Measurements from ENCODE around the gene UBR4. TPM values are rescaled to one million over a fixed set of nuclear protein-coding genes. Genes with fewer than 3 reads are reported as not detected.

UBR4 gene
- total and polyA plus RNA-seq, 12 donors, result 82.3 to 278 (median 119) TPM

DNA sequence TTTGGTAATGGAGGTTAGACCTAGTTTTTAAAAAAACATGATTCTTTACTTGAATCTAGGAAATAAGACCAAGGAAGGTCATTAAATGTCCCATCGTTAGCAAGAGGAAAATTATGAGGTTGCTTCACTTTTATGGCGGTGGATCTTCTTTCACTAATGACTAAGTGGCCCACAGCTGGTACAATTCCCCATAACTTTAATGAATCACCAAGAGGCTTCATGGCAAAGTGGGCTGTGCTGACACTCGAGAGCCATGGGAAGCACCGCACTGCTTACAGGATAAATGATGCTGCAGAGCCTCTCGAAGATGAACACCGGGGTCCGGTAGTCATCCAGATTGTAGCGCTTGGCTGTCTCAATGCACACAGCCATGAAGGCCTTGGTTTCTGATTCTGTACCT lies 108.8 kb downstream of the UBR4 start:
- Histone ChIP-seq H3K36me3 (replicated peaks in 1 of 2) (peaks cover 0 to 99% of the 10 kb centered on the region in 2 donors), H3K27me3 (no peaks in the 10 kb centered on the region), H3K4me1 (replicated peaks in 1 of 2) (no peaks in the 10 kb centered on the region), H3K9me3 (replicated peaks in 1 of 3) (no peaks in the 10 kb centered on the region), H3K4me3 (no peak overlapping the region), H3K27ac (no peak overlapping the region)
- DNase-seq, result no peak
- WGBS, 4 donors, result 84 to 91% (median 88%) methylated on average over 8 of the region's 8 CpGs
- TF ChIP-seq POLR2A (IDR thresholded peaks at IDR 0.05), result no peak
- TF ChIP-seq, protein P1, sequence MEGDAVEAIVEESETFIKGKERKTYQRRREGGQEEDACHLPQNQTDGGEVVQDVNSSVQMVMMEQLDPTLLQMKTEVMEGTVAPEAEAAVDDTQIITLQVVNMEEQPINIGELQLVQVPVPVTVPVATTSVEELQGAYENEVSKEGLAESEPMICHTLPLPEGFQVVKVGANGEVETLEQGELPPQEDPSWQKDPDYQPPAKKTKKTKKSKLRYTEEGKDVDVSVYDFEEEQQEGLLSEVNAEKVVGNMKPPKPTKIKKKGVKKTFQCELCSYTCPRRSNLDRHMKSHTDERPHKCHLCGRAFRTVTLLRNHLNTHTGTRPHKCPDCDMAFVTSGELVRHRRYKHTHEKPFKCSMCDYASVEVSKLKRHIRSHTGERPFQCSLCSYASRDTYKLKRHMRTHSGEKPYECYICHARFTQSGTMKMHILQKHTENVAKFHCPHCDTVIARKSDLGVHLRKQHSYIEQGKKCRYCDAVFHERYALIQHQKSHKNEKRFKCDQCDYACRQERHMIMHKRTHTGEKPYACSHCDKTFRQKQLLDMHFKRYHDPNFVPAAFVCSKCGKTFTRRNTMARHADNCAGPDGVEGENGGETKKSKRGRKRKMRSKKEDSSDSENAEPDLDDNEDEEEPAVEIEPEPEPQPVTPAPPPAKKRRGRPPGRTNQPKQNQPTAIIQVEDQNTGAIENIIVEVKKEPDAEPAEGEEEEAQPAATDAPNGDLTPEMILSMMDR (IDR thresholded peaks at IDR 0.05), result no peak
- intact Hi-C loops (cut with DNase I), result no loop called here

- Histone ChIP-seq H3K27me3 (no peaks in the 10 kb centered on the region), H3K4me1 (replicated peaks in 1 of 2) (no peaks in the 10 kb centered on the region), H3K36me3 (replicated peaks in 1 of 2) (peaks cover 0 to 99% of the 10 kb centered on the region in 2 donors), H3K27ac (no peak overlapping the region), H3K4me3 (no peak overlapping the region), H3K9me3 (replicated peaks in 1 of 3) (no peaks in the 10 kb centered on the region)
- TF ChIP-seq POLR2A (IDR thresholded peaks at IDR 0.05), result no peak
- TF ChIP-seq, protein P1 (IDR thresholded peaks at IDR 0.05), result no peak
- 88 to 100% (median 90%) methylated on average over 4 to 5 of the region's 5 CpGs for whole genome bisulfite sequencing, 4 donors
- no peak for DNase-seq
- intact Hi-C loops (cut with DNase I), result no loop called here
Measured at GRCh38 chr1:19100028-19100427, 110.0 kb downstream of the UBR4 start.

- peaks cover 0 to 99% of the 10 kb centered on the region in 2 donors for H3K36me3 ChIP-seq (replicated peaks in 1 of 2)
- intact Hi-C loops (cut with DNase I), result loop anchor here in 1 of 2 donors (10.0 kb wide), 1 partner anchor 182 kb away; no protein-coding TSS in a partner anchor
- WGBS, 4 donors, result 91 to 94% (median 92%) methylated on average over 5 of the region's 5 CpGs
Measured at GRCh38 chr1:19096990-19097389, 113.1 kb downstream of the UBR4 start.

DNA sequence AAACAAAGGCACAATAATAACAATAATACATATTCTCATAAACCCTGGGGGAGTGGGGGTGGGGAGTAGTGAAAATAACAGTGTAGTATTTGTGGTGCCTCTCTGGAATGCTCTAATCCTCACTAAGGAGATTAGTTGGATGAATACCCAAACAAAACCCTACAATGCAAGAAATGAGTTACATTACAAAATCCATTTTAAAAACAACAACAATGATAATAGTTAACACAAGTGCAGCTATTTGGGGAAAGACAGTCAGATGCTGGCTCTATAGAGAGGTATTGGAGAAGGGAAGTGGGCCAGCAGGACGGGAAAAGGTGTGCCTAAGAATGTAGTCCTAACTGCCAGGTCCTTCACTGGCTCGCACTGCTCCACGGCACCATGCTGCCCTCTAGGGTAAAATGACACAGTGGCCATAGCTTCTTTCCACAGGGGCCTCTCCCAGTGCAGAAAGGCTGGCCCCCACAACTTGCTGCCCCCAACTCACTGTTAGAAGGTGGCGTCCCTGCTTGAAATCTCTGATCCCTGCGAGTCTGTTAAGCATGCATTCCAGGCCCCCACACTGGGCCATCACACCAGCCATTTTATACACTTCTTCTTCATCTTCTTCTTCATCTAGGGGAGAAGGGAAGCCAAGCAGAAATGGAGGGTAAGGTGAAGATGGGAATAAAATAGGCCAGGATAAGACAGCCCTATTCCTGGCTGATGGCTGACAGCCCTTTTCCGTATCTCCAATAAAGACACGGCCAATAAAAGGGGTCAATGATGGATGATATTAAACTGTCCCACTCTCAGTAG lies 113.8 kb downstream of the UBR4 start:
- peaks cover 0 to 99% of the 10 kb centered on the region in 2 donors for H3K36me3 ChIP-seq (replicated peaks in 1 of 2)
- TF ChIP-seq POLR2A (IDR thresholded peaks at IDR 0.05), result no peak
- TF ChIP-seq, protein P1 (IDR thresholded peaks at IDR 0.05), result peak in 4 of 6 experiments; percentile 32 to 51 (median 47)
- intact Hi-C loops (cut with DNase I), result loop anchor here in 1 of 2 donors (10.0 kb wide), 1 partner anchor 181 kb away; no protein-coding TSS in a partner anchor
- WGBS, 4 donors, result 63 to 72% (median 68%) methylated on average over 7 of the region's 7 CpGs
- peak in 5 of 7 donors; percentile 32 to 48 (median 36) for DNase-seq
- no peaks in the 10 kb centered on the region for H3K27me3 ChIP-seq
- H3K27ac ChIP-seq, result no peak overlapping the region
- no peaks in the 10 kb centered on the region for H3K9me3 ChIP-seq (replicated peaks in 1 of 3)
- no peaks in the 10 kb centered on the region for H3K4me1 ChIP-seq (replicated peaks in 1 of 2)
- H3K4me3 ChIP-seq, result no peak overlapping the region

More at GRCh38 chr1:19096990-19097389, 113.1 kb downstream of the UBR4 start:
- Histone ChIP-seq H3K4me3 (no peak overlapping the region), H3K4me1 (replicated peaks in 1 of 2) (no peaks in the 10 kb centered on the region), H3K27ac (no peak overlapping the region), H3K27me3 (no peaks in the 10 kb centered on the region), H3K9me3 (replicated peaks in 1 of 3) (no peaks in the 10 kb centered on the region)
- TF ChIP-seq, protein P1 (IDR thresholded peaks at IDR 0.05), result no peak
- no peak for TF ChIP-seq POLR2A (IDR thresholded peaks at IDR 0.05)
- DNase-seq, result no peak
